HCT116 (cell line): ENCODE results near the gene RAI14. TPM values are rescaled to one million over a fixed set of nuclear protein-coding genes. Genes with fewer than 3 reads are reported as not detected.

Source experiments
- ATAC-seq: fragments of 200-7000 bp; cut with Tn5 transposase; 2 replicates; pipeline ENCODE4 v1.9.1; 2020; ENCODE audit warnings: mild to moderate bottlenecking, moderate library complexity
- Bru-seq: library from RNA; stranded (reverse); fragments of 400-500 nt; gene quantifications from one replicate; lab custom pipeline; 2021; lab: Mats Ljungman, UMichigan
- BruChase-seq, 2 experiments: library from RNA; stranded (reverse); fragments of 400-500 nt; gene quantifications; one replicate each; lab custom pipeline; 2021; lab: Mats Ljungman, UMichigan
- BruUV-seq: library from RNA; stranded (reverse); fragments of 400-500 nt; replicated peaks from 2 replicates; lab custom pipeline; 2021; lab: Mats Ljungman, UMichigan
- CTCF ChIA-PET: fragments of 300-600 bp; sonication (Branson Sonifier 250); formaldehyde crosslinking; loops from one replicate; lab custom pipeline; 2021; ENCODE audit warnings: antibody characterized with exemption; lab: Charles Lee
- POLR2A ChIA-PET: fragments of 300-600, 350-600 bp; sonication (Branson Sonifier 250); formaldehyde crosslinking; loops from one replicate; lab custom pipeline; 2021; ENCODE audit warnings: antibody characterized with exemption; lab: Charles Lee
- RAD21 ChIA-PET, 2 experiments: fragments of 300-600 bp; sonication (Branson Sonifier 250); formaldehyde crosslinking; loops; one replicate each; lab custom pipeline; 2023; ENCODE audit warnings: low total read pairs in 2 of 2; ENCODE audit not compliant: uncharacterized antibody in 2 of 2, unreplicated experiment in 2 of 2, low non-redundant PET in 1 of 2; lab: Charles Lee
- DNase-seq: peaks from one replicate; pipeline ENCODE4 v3.0.0-alpha.2; 2010; ENCODE audit warnings: low read depth, low spot score
- H2AFZ ChIP-seq: fragments of 200-600 bp; shearing (Covaris generic), sonication (generic); 2 replicates; pipeline ENCODE4 v1.6.1; 2017; ENCODE audit warnings: low read depth, mixed run types, mixed read lengths, antibody characterized with exemption, low read length; ENCODE audit not compliant: poor library complexity, severe bottlenecking
- H3K27ac ChIP-seq: 2 replicates; pipeline ENCODE4 v1.5.1; 2012; ENCODE audit warnings: low read depth, low read length
- H3K27me3 ChIP-seq: fragments of 200-600 bp; sonication (generic); 2 replicates; pipeline ENCODE4 v1.6.1; 2016; ENCODE audit warnings: mixed run types, low read length, mixed read lengths; ENCODE audit not compliant: insufficient read depth
- H3K36me3 ChIP-seq, 2 experiments: fragments of 200-500 bp in 1 of 2; fragments of 200-600 bp in 1 of 2; sonication (Bioruptor generic) in 1 of 2; sonication (generic) in 1 of 2; 2 replicates each; pipeline versions ENCODE4 v1.5.1 to v1.6.1; 2014 to 2016; ENCODE audit warnings: low read length in 2 of 2, inconsistent platforms in 1 of 2, mixed read lengths in 1 of 2, mixed run types in 1 of 2; ENCODE audit not compliant: insufficient read depth in 2 of 2, control insufficient read depth in 1 of 2
- H3K4me1 ChIP-seq, 2 experiments: fragments of 200-600 bp in 1 of 2; sonication (generic) in 1 of 2; 2 replicates each; pipeline versions ENCODE4 v1.5.1 to v1.6.1; 2012 to 2017; ENCODE audit warnings: low read length in 2 of 2, inconsistent platforms in 1 of 2, mild to moderate bottlenecking in 1 of 2, mixed read lengths in 1 of 2, mixed run types in 1 of 2, moderate library complexity in 1 of 2; ENCODE audit not compliant: insufficient read depth in 2 of 2, control insufficient read depth in 1 of 2
- H3K4me2 ChIP-seq: fragments of 200-600 bp; sonication (generic); 2 replicates; pipeline ENCODE4 v1.6.1; 2017; ENCODE audit warnings: mixed run types, low read length, mixed read lengths
- H3K4me3 ChIP-seq, 2 experiments: fragments of 200-600 bp in 1 of 2; sonication (generic) in 1 of 2; replicated peaks in 1 of 2; 2 replicates each; pipeline ENCODE4 v1.5.1; 2011 to 2016; ENCODE audit warnings: low read length in 2 of 2, control low read depth in 1 of 2, low read depth in 1 of 2, mild to moderate bottlenecking in 1 of 2, mixed read lengths in 1 of 2, mixed run types in 1 of 2
- H3K79me2 ChIP-seq: fragments of 200-600 bp; sonication (generic); 2 replicates; pipeline ENCODE4 v1.6.1; 2017; ENCODE audit warnings: mild to moderate bottlenecking, mixed run types, low read length, moderate library complexity, mixed read lengths; ENCODE audit not compliant: insufficient read depth
- H3K9ac ChIP-seq: fragments of 200-600 bp; sonication (generic); 2 replicates; pipeline ENCODE4 v1.6.1; 2016; ENCODE audit warnings: low read length, mixed read lengths
- H3K9me2 ChIP-seq: fragments of 200-600 bp; sonication (generic), shearing (Covaris generic); 2 replicates; pipeline ENCODE4 v1.6.1; 2017; ENCODE audit warnings: mixed run types, mild to moderate bottlenecking, moderate library complexity; ENCODE audit not compliant: insufficient read depth
- H3K9me3 ChIP-seq, 2 experiments: fragments of 200-500 bp in 1 of 2; fragments of 200-600 bp in 1 of 2; sonication (Bioruptor generic) in 1 of 2; sonication (generic) in 1 of 2; 2 replicates each; pipeline ENCODE4 v1.6.1; 2014 to 2017; ENCODE audit warnings: low read length in 2 of 2, mixed read lengths in 2 of 2, inconsistent platforms in 1 of 2, low read depth in 1 of 2, mild to moderate bottlenecking in 1 of 2, mixed run types in 1 of 2, moderate library complexity in 1 of 2; ENCODE audit not compliant: control insufficient read depth in 1 of 2, insufficient read depth in 1 of 2
- H4K20me1 ChIP-seq: fragments of 200-600 bp; sonication (generic), shearing (Covaris generic); 2 replicates; pipeline ENCODE4 v1.6.1; 2017; ENCODE audit warnings: mixed run types, mild to moderate bottlenecking, moderate library complexity; ENCODE audit not compliant: insufficient read depth
- CBX3 ChIP-seq: IDR thresholded peaks from 2 replicates; pipeline ENCODE4 v1.6.1; 2012; ENCODE audit warnings: low read depth
- CEBPB ChIP-seq: IDR thresholded peaks from 2 replicates; pipeline ENCODE4 v1.6.1; 2012; ENCODE audit warnings: low read depth
- EGR1 ChIP-seq: IDR thresholded peaks from 2 replicates; pipeline ENCODE4 v1.6.1; 2012; ENCODE audit warnings: low read depth
- ELF1 ChIP-seq: IDR thresholded peaks from 2 replicates; pipeline ENCODE4 v1.6.1; 2012; ENCODE audit warnings: low read depth, borderline replicate concordance
- EZH2phosphoT487 ChIP-seq: fragments of 200-600 bp; IDR thresholded peaks from 2 replicates; pipeline ENCODE4 v1.6.1; 2018; ENCODE audit warnings: antibody characterized with exemption, borderline replicate concordance
- JUND ChIP-seq: IDR thresholded peaks from 2 replicates; pipeline ENCODE4 v1.6.1; 2012
- POLR2A ChIP-seq: IDR thresholded peaks from 2 replicates; pipeline ENCODE4 v1.7.0; 2011; ENCODE audit warnings: borderline replicate concordance; ENCODE audit not compliant: insufficient read depth, insufficient read length; ENCODE audit errors: extremely low read depth
- POLR2AphosphoS5 ChIP-seq: IDR thresholded peaks from 2 replicates; pipeline ENCODE4 v1.6.1; 2011; ENCODE audit warnings: mild to moderate bottlenecking, low read depth, low read length, moderate library complexity
- RAD21 ChIP-seq: IDR thresholded peaks from 2 replicates; pipeline ENCODE4 v1.6.1; 2012; ENCODE audit warnings: low read depth, mild to moderate bottlenecking
- SIN3A ChIP-seq: IDR thresholded peaks from 2 replicates; pipeline ENCODE4 v1.6.1; 2012; ENCODE audit warnings: low read depth
- SP1 ChIP-seq: IDR thresholded peaks from 2 replicates; pipeline ENCODE4 v1.6.1; 2012; ENCODE audit warnings: low read depth
- TCF7L2 ChIP-seq: IDR thresholded peaks from 2 replicates; pipeline ENCODE4 v1.7.0; 2011; ENCODE audit warnings: borderline replicate concordance, inconsistent platforms; ENCODE audit not compliant: insufficient read depth, insufficient read length; ENCODE audit errors: extremely low read depth
- YY1 ChIP-seq: IDR thresholded peaks from 2 replicates; pipeline ENCODE4 v1.6.1; 2011; ENCODE audit warnings: low read length, low read depth, moderate library complexity, mild to moderate bottlenecking; ENCODE audit not compliant: insufficient replicate concordance; ENCODE audit errors: extremely low read depth
- ZFX ChIP-seq: fragments of 450-650 bp; IDR thresholded peaks from 2 replicates; pipeline ENCODE4 v1.6.1; 2017
- intact Hi-C: fragments of 100-400 bp; cut with micrococcal nuclease; formaldehyde crosslinking; loops from 2 replicates; pipeline ENCODE4 v1.10.0; 2022
- long read RNA-seq: library from polyadenylated mRNA; unstranded; transcript quantifications from one replicate; pipeline ENCODE4 v2.0.0, GENCODE V29; 2021; ENCODE audit not compliant: unreplicated experiment
- polyA plus RNA-seq: library from polyadenylated mRNA; unstranded; fragments of >200 nt; gene quantifications from 2 replicates; pipeline ENCODE4 v1.2.1, GENCODE V29; 2012; ENCODE audit warnings: missing spikeins
- total RNA-seq: library from RNA; stranded (reverse); gene quantifications from one replicate; pipeline ENCODE4 v1.2.1, GENCODE V29; 2021; ENCODE audit not compliant: unreplicated experiment
- TF ChIP-seq, protein P1 (sequence below), 3 experiments: fragments of 200-600 bp in 1 of 3; sonication (generic) in 1 of 3; IDR thresholded peaks in 2 of 3; conservative IDR thresholded peaks in 1 of 3; 2 replicates each; pipeline ENCODE4 v1.5.1; 2012 to 2017; ENCODE audit warnings: low read depth in 2 of 3, low read length in 2 of 3, antibody characterized with exemption in 1 of 3, borderline replicate concordance in 1 of 3, control low read depth in 1 of 3, mild to moderate bottlenecking in 1 of 3, mixed read lengths in 1 of 3, mixed run types in 1 of 3, moderate library complexity in 1 of 3; ENCODE audit not compliant: insufficient read depth in 1 of 3
- TF ChIP-seq, protein P2 (sequence below): IDR thresholded peaks from 2 replicates; pipeline ENCODE4 v1.6.1; 2012

Gene RAI14
- 47.9 TPM for total RNA-seq
- 25.8 and 32.6 TPM in 2 replicates for polyA plus RNA-seq
- percentile 69 among the genes with signal in this experiment for Bru-seq, nascent RNA
- BruChase-seq, experiment 1, labeled RNA remaining after a 6-hour chase: percentile 66 among the genes with signal in this experiment
- percentile 63 among the genes with signal in this experiment for BruChase-seq, experiment 2, labeled RNA remaining after a 2-hour chase
- long read RNA-seq, full-length matches to known transcripts: 18 of 45 reads
- long read RNA-seq, partial matches to known transcripts: 23 of 45 reads
- long read RNA-seq, other reads (novel, unspliced or antisense): 4 of 45 reads

DNA sequence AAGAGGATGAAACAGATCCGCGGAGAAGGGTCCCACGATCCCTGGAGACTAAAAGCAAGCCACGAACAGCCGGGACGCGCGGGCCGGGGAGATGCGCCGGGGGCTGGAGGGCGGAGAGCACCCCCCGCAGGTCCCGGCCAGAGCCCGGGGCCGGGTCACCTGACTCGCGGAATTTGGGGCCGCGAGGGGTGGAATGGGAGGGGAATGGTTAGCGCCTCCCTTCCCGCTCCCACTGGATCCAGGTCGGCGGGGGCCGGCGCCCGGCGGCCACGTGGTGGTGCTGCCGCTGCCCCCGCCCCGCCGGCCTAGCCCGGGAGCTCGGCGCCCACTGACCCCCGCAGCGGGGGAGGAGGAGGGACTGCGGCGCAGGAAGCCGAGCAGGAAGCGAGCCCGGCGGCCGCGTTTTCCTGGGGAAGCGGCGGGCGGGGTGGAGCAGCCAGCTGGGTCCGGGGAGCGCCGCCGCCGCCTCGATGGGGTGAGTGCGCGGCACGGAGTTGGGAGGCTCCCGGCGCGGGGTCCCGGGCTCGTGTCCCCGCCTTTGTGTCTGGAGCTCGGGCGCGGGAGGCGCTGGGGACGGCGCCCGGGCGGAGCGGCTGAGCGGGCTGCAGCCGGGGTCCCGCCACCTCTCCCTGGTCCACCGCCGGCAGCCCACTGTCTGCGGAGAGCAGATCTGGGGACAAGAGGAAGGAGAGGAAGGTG, at the start of gene RAI14:
Gene RAI14 (plus strand): TSS at position 328 of the 699 bp plus-strand sequence. CDS start 30,592 bp downstream, outside the sequence.
- Histone ChIP-seq H3K9ac (peak within 1 kb of the TSS; percentile 89), H3K36me3 (peaks cover 0 to 8% of the 10 kb centered on the region in 2 experiments; a peak in 1 of 4 replicates), H3K4me3 (peak within 1 kb of the TSS; percentile 74 to 89), H3K79me2 (peaks cover 44% of the 10 kb centered on the region), H3K27ac (peak within 1 kb of the TSS; percentile 78), H3K9me2 (no peaks in the 10 kb centered on the region), H3K4me2 (peak within 1 kb of the TSS; percentile 94), H4K20me1 (no peaks in the 10 kb centered on the region), H3K9me3 (no peaks in the 10 kb centered on the region), H3K27me3 (no peaks in the 10 kb centered on the region; the same call in 1 of the 2 replicates), H3K4me1 (peaks cover 13 to 24% of the 10 kb centered on the region in 2 experiments), H2AFZ (peak within 1 kb of the TSS; percentile 98)
- intact Hi-C loops: loop anchor here (10.0 kb wide), 1 partner anchor 239 kb away; no protein-coding TSS in a partner anchor
- ATAC-seq (peak; percentile 90), DNase-seq (peak; percentile 23)
- BruUV-seq: no TSS peak
- ChIA-PET POLR2A (interaction anchor here (0.6 kb wide), 1 partner anchor 64 kb away, joined by 4 read pairs; no protein-coding TSS in a partner anchor), RAD21 (no interaction called here), CTCF (no interaction called here)
- TF ChIP-seq TCF7L2 (no peak), ZFX (peak; percentile 65; the same call in 1 of the 2 replicates), RAD21 (no peak), ELF1 (no peak), SIN3A (no peak), SP1 (no peak), CEBPB (no peak), EZH2phosphoT487 (no peak), POLR2AphosphoS5 (peak; percentile 61; the same call in 1 of the 2 replicates), POLR2A (no peak), YY1 (peak; percentile 11), EGR1 (peak; percentile 26; the same call in 1 of the 2 replicates), CBX3 (no peak), JUND (no peak)
- TF ChIP-seq, protein P1, sequence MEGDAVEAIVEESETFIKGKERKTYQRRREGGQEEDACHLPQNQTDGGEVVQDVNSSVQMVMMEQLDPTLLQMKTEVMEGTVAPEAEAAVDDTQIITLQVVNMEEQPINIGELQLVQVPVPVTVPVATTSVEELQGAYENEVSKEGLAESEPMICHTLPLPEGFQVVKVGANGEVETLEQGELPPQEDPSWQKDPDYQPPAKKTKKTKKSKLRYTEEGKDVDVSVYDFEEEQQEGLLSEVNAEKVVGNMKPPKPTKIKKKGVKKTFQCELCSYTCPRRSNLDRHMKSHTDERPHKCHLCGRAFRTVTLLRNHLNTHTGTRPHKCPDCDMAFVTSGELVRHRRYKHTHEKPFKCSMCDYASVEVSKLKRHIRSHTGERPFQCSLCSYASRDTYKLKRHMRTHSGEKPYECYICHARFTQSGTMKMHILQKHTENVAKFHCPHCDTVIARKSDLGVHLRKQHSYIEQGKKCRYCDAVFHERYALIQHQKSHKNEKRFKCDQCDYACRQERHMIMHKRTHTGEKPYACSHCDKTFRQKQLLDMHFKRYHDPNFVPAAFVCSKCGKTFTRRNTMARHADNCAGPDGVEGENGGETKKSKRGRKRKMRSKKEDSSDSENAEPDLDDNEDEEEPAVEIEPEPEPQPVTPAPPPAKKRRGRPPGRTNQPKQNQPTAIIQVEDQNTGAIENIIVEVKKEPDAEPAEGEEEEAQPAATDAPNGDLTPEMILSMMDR (IDR thresholded peaks at IDR 0.05 in 2 of 3, conservative IDR thresholded peaks at IDR 0.05 in 1 of 3; ENCODE audit: borderline replicate concordance in 1 of 3, insufficient read depth in 1 of 3, low read depth in 2 of 3, low read length in 2 of 3): no peak
- TF ChIP-seq, protein P2, sequence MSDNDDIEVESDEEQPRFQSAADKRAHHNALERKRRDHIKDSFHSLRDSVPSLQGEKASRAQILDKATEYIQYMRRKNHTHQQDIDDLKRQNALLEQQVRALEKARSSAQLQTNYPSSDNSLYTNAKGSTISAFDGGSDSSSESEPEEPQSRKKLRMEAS: peak; percentile 77
